GM21619 (cell line): ENCODE measurements around the gene GOPC.

Experiments used
- ATAC-seq: cut with Tn5 transposase; IDR thresholded peaks from one replicate; pipeline ENCODE4 v1.9.1; 2021; ENCODE audit not compliant: unreplicated experiment

Gene GOPC

DNA sequence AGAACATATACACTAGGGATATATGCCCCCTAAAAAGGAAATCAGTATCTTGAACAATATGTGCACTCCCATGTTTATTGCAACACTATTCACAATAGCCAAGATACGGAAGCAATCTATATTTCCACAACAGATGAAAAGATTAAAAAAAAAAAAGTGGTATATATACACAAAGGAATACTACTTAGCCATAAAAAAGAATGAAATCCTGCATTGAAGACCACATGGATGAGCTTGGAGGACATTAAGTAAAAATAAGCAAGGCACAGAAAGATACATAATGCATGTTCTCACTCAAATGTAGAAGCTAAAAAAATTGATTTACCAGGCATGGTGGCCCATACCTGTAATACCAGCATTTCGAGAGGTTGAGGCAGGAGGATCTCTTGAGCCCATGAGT lies 4.6 kb downstream of the GOPC start:
- no peak for ATAC-seq

DNA sequence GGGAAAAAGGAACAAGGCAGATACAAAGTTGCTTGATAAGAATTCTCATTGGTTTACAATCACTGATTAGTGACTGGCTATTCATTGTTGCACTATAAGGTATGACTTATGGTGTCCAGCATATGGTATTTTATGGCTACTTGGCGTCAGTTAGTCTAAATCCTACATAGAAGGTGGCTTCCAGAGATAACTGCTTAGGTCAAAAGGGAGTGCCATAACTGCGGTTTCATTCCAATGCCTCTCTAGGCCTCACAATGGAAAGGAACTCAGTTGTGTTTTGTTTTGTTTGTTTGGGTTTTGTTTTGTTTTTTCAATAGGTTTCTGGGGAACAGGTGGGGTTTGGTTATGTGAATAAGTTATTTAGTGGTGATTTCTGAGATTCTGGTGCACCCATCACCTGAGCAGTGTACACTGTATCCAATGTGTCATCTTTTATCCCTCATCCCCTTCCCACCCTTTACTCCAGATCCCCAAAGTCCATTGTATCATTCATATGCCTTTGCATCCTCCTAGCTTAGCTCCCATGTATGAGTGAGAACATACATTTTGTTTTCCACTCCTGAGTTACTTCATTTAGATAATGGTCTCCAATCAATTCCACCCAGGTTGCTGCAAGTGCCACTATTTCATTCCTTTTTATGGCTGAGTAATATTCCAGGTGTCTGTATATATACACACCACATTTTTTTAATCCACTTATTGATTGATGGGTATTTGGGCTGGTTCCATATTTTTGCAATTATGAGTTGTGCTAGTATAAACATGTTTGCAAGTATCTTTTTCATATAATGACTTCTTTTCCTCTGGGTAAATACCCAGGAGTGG lies 7.0 kb downstream of the GOPC start:
- ATAC-seq: no peak

DNA sequence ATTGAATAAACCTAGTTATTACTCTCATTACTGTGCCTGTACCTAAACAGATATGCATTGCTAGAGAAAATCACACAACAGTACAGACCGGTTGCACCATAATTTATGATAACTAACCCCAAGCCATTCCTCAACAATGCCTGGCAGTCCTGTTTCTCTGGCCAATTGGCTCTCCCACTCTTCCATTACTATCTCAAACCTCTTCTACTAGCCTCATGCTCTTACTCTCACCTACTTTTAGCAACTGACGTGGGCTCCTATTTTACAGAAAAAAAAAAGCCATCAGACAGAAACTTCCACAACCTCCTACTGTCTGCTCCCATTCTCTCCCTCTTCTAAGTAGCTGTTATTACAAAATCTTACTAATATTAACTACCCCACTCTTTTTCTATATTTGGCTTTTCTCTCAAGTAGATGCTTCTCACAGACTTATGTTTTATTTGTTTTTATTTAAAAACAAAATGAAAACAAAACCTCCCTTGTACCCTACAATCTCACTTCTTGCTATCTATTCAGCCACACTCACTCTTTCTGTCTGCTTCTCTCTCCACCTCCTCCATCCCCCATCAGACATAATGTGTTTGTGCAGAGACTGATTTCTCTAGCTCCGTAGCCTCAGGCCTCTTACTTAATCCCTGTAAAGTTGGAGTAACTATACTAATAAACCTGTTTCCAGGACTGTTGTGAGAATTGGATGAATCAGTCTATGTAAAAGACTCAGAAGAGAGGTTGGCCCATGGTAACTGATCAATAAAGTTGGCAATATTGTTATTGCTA lies 9.1 kb downstream of the GOPC start:
- no peak for ATAC-seq

DNA sequence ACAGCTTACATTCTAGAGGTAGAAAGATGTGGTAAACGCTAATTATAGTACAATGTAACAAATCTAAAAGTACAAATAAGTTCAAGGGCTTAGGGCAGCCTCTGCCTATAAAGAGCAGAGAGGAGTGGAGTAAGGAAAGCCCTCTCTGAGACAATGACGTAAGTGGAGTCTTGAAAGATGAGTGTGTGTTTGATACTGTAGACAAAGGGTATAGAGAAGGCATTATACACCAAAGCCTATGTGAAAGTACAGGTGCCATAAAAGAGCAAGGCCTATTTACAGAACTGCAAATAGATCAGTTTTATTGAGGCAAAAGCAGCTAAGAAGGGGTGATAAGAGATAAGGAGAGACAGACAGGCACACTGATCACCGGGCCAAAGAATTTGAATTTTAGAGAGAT lies 10.9 kb downstream of the GOPC start:
- no peak for ATAC-seq

DNA sequence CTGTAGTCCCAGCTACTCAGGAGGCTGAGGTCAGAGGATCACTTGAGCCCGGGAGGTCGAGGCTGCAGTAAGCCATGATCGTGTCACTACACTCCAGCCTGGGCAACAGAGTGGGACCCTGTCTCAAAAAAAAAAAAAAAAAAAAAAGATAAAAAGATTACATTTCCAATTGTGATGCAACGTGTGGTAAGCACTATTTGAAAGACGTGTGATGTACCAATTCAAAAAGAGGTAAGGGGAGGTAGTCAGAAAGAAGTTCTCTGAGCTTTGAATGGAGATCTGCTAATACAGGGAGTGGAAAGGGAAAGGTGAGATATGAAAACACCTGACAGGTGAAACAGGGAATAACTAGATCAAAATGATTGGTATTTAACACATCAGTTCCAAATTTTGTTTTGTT lies 11.9 kb downstream of the GOPC start:
- ATAC-seq: no peak

DNA sequence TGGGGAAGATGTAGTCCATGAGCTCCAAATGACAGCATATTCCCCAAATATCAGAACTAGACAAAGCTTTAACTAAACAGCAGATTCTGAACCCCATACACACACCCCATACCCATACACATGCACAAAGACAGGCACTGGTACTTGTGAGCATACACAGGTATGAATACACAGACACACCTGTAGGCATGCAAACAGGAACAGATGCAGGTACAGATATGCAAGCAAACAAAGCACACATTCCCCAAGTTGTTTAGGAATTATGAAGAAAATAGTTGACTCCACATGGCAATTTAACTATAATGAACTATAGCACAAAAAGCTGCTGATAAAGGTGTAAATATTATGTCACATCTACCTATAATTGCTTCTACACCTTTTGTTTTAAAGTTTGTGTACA lies 16.7 kb downstream of the GOPC start:
- ATAC-seq: no peak

DNA sequence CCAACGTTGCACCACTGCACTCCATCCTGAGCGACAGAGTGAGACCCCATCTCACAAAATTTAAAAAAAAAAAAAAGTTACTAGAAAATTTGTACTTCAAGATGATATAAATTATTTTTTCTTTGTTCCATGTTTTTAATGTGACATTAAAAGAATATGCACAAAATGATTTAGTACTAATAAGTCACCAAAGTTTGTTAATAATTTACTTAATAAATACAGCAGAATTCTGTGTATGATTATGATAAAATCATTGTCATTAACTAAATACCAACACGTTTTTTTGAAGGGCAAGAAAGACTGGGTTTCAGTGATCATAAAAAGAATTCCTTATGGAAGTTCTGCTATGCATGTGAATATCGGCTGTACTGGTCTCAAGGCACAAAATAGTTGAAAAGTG lies 28.1 kb downstream of the GOPC start:
- no peak for ATAC-seq

DNA sequence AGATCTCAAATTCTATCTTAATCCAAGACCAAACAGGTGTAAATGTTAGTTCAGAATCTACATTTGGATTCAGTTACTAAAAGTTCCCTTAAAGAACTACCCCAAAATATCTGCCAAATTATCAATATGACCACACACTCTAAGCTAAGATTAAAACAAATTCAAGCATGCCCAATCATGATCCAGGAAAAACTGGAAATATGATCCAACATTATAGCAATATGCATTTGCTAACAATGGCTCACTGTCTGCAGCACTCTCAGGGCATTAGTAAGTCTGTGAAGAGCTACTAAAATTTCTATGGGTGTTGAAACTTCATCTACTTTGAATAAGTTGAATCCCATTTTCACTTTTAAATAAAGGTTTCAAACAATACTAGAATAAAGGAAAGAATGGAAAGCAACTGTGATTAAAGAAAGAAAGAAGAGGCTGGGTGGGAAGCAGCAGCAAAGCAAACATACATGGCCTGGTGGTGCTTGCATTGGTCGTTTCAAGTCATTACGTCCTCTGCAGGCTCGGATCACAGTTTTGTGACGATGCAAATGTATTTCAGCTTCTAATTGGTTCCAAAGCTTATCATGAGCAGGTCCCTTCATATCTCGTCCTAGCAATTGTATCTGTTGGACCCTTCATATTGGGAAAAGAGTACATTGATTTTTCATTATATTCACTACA lies 29.2 kb downstream of the GOPC start:
- ATAC-seq: no peak

DNA sequence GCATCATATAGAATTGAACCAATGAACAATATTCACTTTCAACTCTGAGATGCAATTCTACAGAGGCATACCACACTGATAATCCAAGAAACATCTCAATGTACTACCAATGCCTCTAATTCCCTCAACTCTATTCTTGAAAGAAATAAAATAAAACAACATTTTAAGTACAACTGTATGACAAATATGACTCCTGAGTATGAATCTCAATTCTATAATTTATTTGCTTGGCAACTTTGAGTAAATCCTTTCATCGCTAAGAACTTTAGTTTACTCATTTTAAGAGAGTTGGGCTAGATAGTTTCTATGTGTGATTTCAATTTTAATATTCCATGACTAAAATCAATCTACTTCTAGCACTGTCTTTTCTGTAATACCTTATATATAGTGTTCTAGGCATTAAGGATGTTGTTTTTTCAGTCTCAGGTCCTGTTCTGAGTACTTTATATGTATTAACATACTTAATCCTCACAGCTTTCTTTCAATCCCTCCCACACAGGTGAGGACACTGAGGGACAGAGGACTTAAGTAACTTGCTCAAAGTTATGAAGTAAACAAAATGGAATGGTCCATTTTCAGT lies 33.4 kb downstream of the GOPC start:
- ATAC-seq: no peak

DNA sequence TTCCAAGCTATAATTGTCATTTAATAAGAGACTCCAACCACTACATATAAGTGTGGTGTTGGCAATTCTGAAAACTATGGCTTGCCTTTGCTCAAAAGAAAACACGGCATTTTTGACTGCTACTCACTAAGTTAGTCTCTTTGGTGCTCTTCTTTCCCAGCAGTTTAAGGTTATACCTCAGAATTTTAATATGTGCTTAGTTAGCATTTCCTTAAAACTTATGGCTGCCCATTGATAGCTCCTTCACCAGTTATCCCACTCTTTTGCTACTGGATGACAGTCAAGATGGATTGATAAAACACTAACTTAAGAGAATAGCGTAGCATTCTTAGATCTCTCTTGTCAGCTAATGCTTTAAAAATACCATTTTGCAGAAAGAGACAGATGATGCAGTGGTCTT lies 34.1 kb downstream of the GOPC start:
- no peak for ATAC-seq

DNA sequence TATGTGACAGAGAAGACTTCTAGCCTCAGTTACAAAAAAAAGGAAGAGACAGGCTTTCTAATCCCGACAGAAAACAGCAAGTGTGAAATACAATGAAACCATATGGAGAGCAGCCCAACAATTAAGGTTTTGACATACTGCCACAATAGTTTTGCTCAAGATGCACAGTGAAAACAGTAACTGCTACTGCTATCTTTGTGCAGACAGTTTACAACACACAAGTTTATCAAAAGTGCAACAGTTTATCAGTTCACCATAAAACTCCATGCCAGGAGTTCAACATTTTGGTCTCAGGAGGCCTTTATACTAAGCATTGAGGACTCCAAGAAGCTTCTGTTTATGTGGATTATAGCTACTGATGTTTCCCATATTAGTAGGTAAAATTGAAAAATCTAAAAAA lies 37.6 kb downstream of the GOPC start:
- no peak for ATAC-seq

DNA sequence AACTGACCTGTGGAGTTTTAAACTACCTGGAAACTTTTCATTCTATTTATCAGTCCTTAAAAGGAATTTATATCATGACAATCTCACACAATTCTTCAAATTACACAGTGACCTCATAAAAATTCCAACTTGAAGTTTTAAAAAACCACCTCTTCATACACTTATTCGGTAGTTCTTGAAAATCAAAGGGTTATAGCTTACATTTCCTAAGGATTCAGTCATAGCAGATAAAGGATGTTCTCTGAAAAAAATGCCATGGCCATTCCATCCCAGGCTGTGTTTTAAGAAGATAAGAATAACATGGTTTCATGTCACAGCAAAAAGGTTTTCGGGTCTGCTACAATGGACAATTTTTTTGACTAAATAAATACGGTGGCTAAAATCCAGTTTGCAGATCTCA lies 41.2 kb downstream of the GOPC start:
- no peak for ATAC-seq

DNA sequence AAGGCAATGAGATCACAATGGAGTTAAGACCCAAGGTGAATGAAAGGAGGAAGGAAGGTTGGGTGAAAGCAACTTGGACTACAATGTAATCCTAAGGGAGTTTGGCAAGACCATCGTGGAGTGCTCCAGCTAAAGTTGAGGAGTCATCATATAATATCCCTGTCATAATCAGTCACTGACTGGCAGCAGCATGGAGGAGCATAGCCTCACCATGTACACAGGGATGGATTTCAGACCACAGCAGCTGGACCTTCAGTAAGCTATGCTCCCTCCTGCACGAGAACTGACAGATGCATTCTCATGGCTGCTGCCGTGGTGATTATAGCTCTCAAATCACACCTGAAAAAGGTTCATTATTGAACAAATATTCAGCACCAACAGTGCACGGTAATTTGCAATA lies 43.0 kb downstream of the GOPC start:
- no peak for ATAC-seq

DNA sequence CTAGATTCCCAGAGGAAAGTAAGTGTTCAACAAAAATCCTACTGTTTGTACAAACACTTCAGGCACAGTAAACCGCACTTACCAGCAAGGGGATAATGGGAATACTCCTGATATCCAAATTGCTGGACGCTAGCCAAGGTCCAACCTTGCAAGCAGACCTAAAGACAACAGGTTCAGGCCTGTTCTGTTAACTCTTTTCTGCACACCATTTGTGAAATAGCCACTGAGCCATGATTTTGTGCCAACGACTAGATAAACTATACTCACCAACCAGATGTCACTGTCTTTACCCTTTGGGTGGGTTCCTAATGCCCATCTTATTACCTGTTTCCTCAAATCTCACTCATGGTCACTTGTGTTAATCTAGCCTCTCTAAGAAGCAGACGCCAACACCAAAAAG lies 43.5 kb downstream of the GOPC start:
- ATAC-seq: no peak

DNA sequence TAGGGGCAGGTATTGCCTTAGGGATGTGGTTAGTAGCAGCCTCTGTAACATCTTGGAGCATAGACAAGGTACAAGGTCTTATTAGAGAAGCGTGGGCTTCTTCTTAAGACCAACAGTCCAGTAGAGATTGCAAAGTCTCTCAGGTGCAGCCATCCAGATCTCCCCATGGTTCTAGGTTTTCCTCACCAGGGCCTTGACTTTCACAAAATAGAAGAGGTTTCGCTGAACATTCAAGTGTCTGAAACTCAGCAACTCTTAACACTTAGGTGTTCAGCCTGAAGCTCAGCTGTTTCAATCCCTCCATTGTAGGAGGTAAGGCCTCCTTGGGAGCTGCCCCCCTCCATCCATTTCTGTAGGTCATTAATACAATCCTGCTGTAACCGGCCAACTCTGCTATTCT lies 44.4 kb downstream of the GOPC start:
- peak; percentile 41 for ATAC-seq

DNA sequence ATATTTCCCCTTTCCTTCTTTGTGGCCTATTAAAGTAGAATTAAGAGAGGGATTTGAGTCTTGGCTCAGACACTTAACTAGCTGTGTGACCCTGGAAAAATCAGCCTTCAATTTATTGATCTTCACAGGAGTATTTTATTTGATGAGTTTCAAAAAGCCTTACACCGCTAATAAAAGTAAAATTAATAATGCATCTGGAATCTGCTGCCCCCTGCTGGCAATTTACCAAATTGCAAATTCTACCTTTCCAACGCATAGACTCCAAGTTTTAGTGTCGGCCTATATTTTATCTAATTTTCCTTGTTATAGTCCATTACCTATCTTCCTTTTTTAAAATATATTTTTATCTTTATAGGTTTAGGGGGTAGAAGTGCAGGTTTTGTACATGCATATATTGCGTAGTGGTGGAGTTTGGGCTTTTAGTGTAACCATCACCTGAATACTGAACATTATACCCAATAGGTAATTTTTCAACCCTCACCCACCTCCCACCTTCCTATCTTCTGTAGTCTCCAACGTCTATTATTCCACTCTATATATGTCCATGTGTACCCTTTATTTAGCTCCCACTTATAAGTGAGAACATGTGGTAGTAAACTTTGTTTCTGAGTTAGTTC lies 46.3 kb downstream of the GOPC start:
- ATAC-seq: no peak

DNA sequence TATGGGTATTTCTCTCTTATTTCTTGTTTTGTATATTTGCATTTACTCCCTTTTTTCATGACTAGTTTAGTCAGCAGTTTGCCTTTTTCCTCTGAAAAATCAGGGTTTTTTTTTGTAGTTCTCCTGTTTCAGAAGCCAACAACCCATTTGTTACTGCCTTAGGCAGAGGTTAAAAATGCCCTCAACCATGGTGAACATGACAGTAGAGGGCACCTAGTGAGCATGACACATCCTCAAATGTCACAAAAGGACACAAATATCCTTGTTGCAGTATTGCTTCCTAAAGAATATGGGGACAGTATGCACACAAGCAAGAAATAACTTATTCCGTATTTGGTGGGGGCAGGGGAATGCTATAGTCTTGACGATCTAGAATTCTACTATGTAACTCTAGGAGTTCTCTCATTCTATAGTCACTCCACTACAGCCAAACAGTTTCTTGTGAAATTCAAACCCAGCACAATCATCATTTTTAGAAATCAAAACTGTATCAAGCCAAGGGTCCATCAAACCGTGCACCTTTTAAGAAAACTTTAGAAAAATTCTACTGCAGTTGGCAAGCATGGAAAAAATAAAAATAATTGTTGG lies 47.0 kb downstream of the GOPC start:
- no peak for ATAC-seq

DNA sequence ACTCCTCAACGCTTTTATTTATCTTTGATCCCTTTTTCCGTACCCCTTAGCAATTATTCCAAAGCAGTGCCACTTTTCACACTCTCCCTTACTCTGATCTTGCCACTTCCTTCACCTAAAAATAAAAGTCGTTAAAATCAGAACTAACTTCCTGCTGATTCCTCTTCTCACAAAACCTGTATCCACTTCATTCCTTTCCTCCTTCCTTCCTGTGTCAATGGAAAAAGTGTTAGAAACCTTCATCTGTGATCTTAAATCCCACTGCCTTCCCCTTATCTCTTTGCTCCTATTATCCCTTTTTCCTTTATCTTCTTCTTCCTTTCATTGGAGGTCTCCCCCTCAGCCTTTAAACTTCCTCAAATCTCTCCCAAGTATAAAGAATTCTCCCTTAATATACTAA lies 49.2 kb downstream of the GOPC start:
- ATAC-seq: no peak

DNA sequence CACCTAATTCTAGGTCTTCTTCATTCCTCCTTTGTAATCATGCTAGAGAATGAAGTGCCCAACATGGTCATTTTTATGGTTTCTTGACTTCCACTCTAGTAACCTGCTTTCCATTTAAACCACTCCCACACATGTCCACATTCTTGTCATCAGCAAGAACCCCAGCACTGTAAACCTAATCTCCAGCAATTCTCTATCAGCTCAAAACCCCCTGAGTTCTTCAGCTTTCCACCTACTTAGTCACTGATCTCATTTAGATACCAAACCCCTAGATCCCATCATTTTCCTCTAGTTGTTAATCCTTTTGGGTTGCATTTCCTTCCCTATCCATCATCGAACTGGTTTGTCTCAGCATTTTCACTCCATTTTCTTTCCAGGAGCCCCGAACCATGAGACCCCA lies 49.7 kb downstream of the GOPC start:
- no peak for ATAC-seq

DNA sequence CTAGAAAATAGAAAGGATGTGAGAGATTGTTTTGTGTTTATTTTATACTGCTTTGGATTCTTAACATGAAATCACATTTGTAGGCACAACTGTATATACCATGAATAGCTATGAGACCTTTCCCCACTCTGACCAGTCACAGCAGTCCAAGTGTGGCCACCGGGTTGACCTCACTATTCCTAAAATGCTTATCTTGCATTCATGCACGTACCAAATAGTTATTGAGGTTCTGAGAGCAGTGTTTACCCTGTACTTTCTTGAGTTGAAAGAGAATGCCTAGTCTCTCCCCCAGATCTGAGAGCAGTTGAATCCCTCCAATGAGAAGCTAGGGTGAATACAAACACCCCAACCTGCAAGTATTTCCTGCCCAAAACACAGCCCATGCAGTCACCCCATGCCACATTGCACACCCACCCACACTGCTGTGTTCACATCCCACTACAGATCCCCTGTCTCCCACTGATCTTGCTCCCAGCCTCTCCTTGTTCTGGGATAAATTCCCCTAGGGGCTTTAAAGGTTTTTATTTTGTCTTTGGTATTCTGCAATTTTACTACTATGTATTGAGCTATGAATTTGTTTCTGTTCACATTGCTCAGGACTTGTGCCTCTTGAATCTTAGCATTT lies 51.6 kb downstream of the GOPC start:
- ATAC-seq: no peak
